ENCODE measurements around the gene FAAH.

GRCh38 chr1:46412893-46413595 is 18.9 kb downstream of the FAAH start:
- TF ChIP-seq CTCF (IDR thresholded peaks at IDR 0.05) (no peak), ZFX (IDR thresholded peaks at IDR 0.05; ENCODE audit: borderline replicate concordance) (no peak)
